ENCODE data around the gene CGN. TPM values are rescaled to one million over a fixed set of nuclear protein-coding genes. Genes with fewer than 3 reads are reported as not detected.

The CGN gene
- total and polyA plus RNA-seq, 2 donors (not counting 1 experiment from before 2014, with no cell fraction given), result 0.22 to 0.81 TPM

DNA sequence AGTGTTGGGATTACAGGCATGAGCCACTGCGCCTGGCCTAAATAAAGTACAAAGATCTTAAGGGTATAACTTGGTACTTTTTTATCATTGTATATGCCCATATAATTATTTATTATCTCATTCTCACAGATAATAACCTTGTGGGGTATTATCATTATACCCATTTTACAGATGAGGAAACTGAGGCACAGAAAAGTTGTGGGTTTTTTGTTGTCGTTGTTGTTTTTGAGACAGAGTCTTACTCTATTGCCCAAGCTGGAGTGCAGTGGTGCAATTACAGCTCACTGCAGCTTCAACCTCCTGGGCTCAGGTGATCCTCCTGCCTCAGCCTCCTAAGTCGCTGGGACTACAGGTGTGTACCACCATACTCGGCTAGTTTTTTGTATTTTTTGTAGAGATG lies 4.1 kb downstream of the CGN start:
- intact Hi-C loops (cut with micrococcal nuclease), result no loop called here
- Histone ChIP-seq H3K9me3 (ENCODE audit: control extremely low read depth in 1 of 3, control insufficient read depth in 2 of 3, insufficient read depth in 1 of 3, low read length in 2 of 3) (no peaks in the 10 kb centered on the region), H3K27me3 (replicated peaks in 1 of 4; ENCODE audit: control extremely low read depth in 1 of 4, control insufficient read depth in 3 of 4, insufficient read depth in 4 of 4, low read length in 3 of 4) (peaks cover 0 to 12% (median 2%) of the 10 kb centered on the region in 4 experiments), H2AFZ (ENCODE audit: insufficient read depth, low read depth, low read length, poor library complexity, severe bottlenecking) (no peak overlapping the region), H3K9ac (ENCODE audit: low read length) (no peak overlapping the region), H3K4me1 (ENCODE audit: control insufficient read depth in 2 of 2, insufficient read depth in 2 of 2, low read length in 2 of 2) (peaks cover 15 to 19% of the 10 kb centered on the region in 2 donors), H3K27ac (ENCODE audit: low read length in 2 of 2) (no peak overlapping the region), H3K4me3 (ENCODE audit: control extremely low read depth in 1 of 5, extremely low read depth in 1 of 5, insufficient read depth in 1 of 5, low read depth in 2 of 5, low read length in 4 of 5) (no peak overlapping the region), H3K36me3 (replicated peaks in 1 of 2; ENCODE audit: control extremely low read depth in 1 of 2, control insufficient read depth in 1 of 2, extremely low read depth in 1 of 2, insufficient read depth in 2 of 2, low read length in 1 of 2) (no peaks in the 10 kb centered on the region), H3K79me2 (ENCODE audit: control insufficient read depth, insufficient read depth, low read length) (no peaks in the 10 kb centered on the region), H3K4me2 (replicated peaks; ENCODE audit: low read depth, low read length, poor library complexity, severe bottlenecking) (no peak overlapping the region), H4K20me1 (ENCODE audit: control insufficient read depth, insufficient read depth, low read length, poor library complexity, severe bottlenecking) (no peaks in the 10 kb centered on the region)
- 83% methylated on average over 2 of the region's 4 CpGs for WGBS (ENCODE audit: insufficient coverage)
- H3K27ac Mint-ChIP-seq, result no peak overlapping the region
- H3K27me3 Mint-ChIP-seq, result no peaks in the 10 kb centered on the region
- TF ChIP-seq, protein P1, sequence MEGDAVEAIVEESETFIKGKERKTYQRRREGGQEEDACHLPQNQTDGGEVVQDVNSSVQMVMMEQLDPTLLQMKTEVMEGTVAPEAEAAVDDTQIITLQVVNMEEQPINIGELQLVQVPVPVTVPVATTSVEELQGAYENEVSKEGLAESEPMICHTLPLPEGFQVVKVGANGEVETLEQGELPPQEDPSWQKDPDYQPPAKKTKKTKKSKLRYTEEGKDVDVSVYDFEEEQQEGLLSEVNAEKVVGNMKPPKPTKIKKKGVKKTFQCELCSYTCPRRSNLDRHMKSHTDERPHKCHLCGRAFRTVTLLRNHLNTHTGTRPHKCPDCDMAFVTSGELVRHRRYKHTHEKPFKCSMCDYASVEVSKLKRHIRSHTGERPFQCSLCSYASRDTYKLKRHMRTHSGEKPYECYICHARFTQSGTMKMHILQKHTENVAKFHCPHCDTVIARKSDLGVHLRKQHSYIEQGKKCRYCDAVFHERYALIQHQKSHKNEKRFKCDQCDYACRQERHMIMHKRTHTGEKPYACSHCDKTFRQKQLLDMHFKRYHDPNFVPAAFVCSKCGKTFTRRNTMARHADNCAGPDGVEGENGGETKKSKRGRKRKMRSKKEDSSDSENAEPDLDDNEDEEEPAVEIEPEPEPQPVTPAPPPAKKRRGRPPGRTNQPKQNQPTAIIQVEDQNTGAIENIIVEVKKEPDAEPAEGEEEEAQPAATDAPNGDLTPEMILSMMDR (IDR thresholded peaks at IDR 0.05), result no peak
- no peak for TF ChIP-seq EZH2 (IDR thresholded peaks at IDR 0.05; ENCODE audit: borderline replicate concordance, insufficient read depth, low read depth, low read length, poor library complexity, severe bottlenecking)
- no peak overlapping the region for H3K4me3 Mint-ChIP-seq
- DNase-seq, result no peak
- no peaks in the 10 kb centered on the region for H3K9me3 Mint-ChIP-seq (ENCODE audit: insufficient read depth)
- ATAC-seq (ENCODE audit: low read depth), result no peak
- ChIA-PET POLR2A (interaction anchor here (0.6 kb wide), 1 partner anchor 56 kb away, joined by 7 read pairs; the partner anchor contains the start of gene POGZ), CTCF (no interaction called here)
- H3K4me1 Mint-ChIP-seq, result peaks cover 15% of the 10 kb centered on the region

GRCh38 chr1:151516031-151516511 lies 4.9 kb downstream of the CGN start:
- H3K9ac ChIP-seq (ENCODE audit: low read length), result no peak overlapping the region
- H3K4me1 Mint-ChIP-seq, result peaks cover 10% of the 10 kb centered on the region
- no peaks in the 10 kb centered on the region for H3K9me3 ChIP-seq (ENCODE audit: control extremely low read depth in 1 of 3, control insufficient read depth in 2 of 3, insufficient read depth in 1 of 3, low read length in 2 of 3)
- H3K4me2 ChIP-seq (replicated peaks; ENCODE audit: low read depth, low read length, poor library complexity, severe bottlenecking), result no peak overlapping the region
- no CpG with 5 or more reads among the region's 1 CpG for WGBS (ENCODE audit: insufficient coverage)
- H3K27ac ChIP-seq (ENCODE audit: low read length in 2 of 2), result no peak overlapping the region
- ATAC-seq (ENCODE audit: low read depth) (no peak), DNase-seq (no peak)
- no peak overlapping the region for H2AFZ ChIP-seq (ENCODE audit: insufficient read depth, low read depth, low read length, poor library complexity, severe bottlenecking)
- POLR2A ChIA-PET, result interaction anchor here (0.6 to 0.7 kb wide), 2 partner anchors 268 to 332 kb away, joined by 3 to 4 read pairs; no protein-coding TSS in a partner anchor
- H3K9me3 Mint-ChIP-seq (ENCODE audit: insufficient read depth), result no peaks in the 10 kb centered on the region
- no peaks in the 10 kb centered on the region for H3K36me3 ChIP-seq (replicated peaks in 1 of 2; ENCODE audit: control extremely low read depth in 1 of 2, control insufficient read depth in 1 of 2, extremely low read depth in 1 of 2, insufficient read depth in 2 of 2, low read length in 1 of 2)
- no peaks in the 10 kb centered on the region for H3K79me2 ChIP-seq (ENCODE audit: control insufficient read depth, insufficient read depth, low read length)
- H3K4me3 ChIP-seq (ENCODE audit: control extremely low read depth in 1 of 5, extremely low read depth in 1 of 5, insufficient read depth in 1 of 5, low read depth in 2 of 5, low read length in 4 of 5), result no peak overlapping the region
- no peaks in the 10 kb centered on the region for H4K20me1 ChIP-seq (ENCODE audit: control insufficient read depth, insufficient read depth, low read length, poor library complexity, severe bottlenecking)
- intact Hi-C loops (cut with micrococcal nuclease), result no loop called here
- no peak overlapping the region for H3K4me3 Mint-ChIP-seq
- H3K27ac Mint-ChIP-seq, result no peak overlapping the region
- CTCF ChIA-PET, result no interaction called here
- no peaks in the 10 kb centered on the region for H3K27me3 Mint-ChIP-seq
- H3K27me3 ChIP-seq (replicated peaks in 1 of 4; ENCODE audit: control extremely low read depth in 1 of 4, control insufficient read depth in 3 of 4, insufficient read depth in 4 of 4, low read length in 3 of 4), result peaks cover 0 to 12% (median 2%) of the 10 kb centered on the region in 4 experiments
- H3K4me1 ChIP-seq (ENCODE audit: control insufficient read depth in 2 of 2, insufficient read depth in 2 of 2, low read length in 2 of 2), result peaks cover 10 to 13% of the 10 kb centered on the region in 2 donors
- TF ChIP-seq EZH2 (IDR thresholded peaks at IDR 0.05; ENCODE audit: borderline replicate concordance, insufficient read depth, low read depth, low read length, poor library complexity, severe bottlenecking), result no peak
- TF ChIP-seq, protein P1 (IDR thresholded peaks at IDR 0.05), result no peak
